Stomach (tissue), 4 donors: ENCODE results near the gene LSAMP.

Experiments
- POLR2A ChIP-seq, 4 donors: fragments of 450-650 bp; IDR thresholded peaks; one replicate each; pipeline ENCODE4 v1.6.1; 2016; ENCODE audit warnings: antibody characterized with exemption in 4 of 4, control low read depth in 2 of 4, mild to moderate bottlenecking in 1 of 4, moderate library complexity in 1 of 4
- TF ChIP-seq, protein P1 (sequence below), 7 experiments: fragments of 450-650 bp in 4 of 7; fragments of 200-600 bp in 3 of 7; sonication (generic) in 3 of 7; IDR thresholded peaks; one replicate each; pipeline ENCODE4 v1.5.1; 2016 to 2019; ENCODE audit warnings: antibody characterized with exemption in 7 of 7, control low read depth in 2 of 7, mild to moderate bottlenecking in 1 of 7

DNA sequence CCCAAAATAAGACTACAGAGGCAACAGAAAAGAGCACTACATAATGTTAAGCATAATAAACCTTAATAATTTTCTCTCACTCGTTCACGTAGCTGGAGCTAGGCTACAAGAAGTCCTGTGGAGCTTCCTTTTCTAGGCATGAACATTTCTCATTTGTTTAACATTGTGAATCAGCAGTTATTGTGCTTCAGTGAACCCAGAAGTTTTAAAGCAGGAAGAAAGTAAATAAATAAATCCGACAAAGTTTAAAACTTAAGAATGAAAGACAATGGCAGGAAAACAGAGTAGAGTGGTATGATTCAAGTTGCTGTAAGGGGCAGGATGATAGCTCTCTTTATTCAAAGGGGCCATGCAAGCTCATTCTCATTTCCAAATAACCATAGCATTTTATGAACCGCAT lies 191.8 kb downstream of the LSAMP start:
- TF ChIP-seq, protein P1, sequence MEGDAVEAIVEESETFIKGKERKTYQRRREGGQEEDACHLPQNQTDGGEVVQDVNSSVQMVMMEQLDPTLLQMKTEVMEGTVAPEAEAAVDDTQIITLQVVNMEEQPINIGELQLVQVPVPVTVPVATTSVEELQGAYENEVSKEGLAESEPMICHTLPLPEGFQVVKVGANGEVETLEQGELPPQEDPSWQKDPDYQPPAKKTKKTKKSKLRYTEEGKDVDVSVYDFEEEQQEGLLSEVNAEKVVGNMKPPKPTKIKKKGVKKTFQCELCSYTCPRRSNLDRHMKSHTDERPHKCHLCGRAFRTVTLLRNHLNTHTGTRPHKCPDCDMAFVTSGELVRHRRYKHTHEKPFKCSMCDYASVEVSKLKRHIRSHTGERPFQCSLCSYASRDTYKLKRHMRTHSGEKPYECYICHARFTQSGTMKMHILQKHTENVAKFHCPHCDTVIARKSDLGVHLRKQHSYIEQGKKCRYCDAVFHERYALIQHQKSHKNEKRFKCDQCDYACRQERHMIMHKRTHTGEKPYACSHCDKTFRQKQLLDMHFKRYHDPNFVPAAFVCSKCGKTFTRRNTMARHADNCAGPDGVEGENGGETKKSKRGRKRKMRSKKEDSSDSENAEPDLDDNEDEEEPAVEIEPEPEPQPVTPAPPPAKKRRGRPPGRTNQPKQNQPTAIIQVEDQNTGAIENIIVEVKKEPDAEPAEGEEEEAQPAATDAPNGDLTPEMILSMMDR (IDR thresholded peaks at IDR 0.05), result no peak
- TF ChIP-seq POLR2A (IDR thresholded peaks at IDR 0.05), result no peak
